NCI-H2029 (cell line): ENCODE results near the gene GRID1.
"Not testable (repeated sequence)": the region's sequence is repeated elsewhere in the genome, so short reads cannot be mapped to it uniquely, and the experiment has no call there.

Source experiments
- DNase-seq: peaks from one replicate; lab custom pipeline; 2025; lab: John Stamatoyannopoulos, UW

GRID1 gene

GRCh38 chr10:86191686-86192085, 174.9 kb downstream of the GRID1 start:
- DNase-seq: no peak

GRCh38 chr10:86191166-86191565, 175.4 kb downstream of the GRID1 start:
- no peak for DNase-seq

- no peak for DNase-seq
Measured at GRCh38 chr10:86190291-86190690, 176.3 kb downstream of the GRID1 start.

GRCh38 chr10:86189891-86190290, 176.7 kb downstream of the GRID1 start:
- DNase-seq: no peak

GRCh38 chr10:86188796-86189558, 177.6 kb downstream of the GRID1 start:
- DNase-seq: no peak

GRCh38 chr10:86188326-86188725, 178.3 kb downstream of the GRID1 start:
- no peak for DNase-seq

GRCh38 chr10:86187499-86188239, 178.9 kb downstream of the GRID1 start:
- DNase-seq: no peak

GRCh38 chr10:86186633-86187032, 180.0 kb downstream of the GRID1 start:
- no peak for DNase-seq

- DNase-seq: no peak
Measured at GRCh38 chr10:86182595-86182994, 184.0 kb downstream of the GRID1 start.

GRCh38 chr10:86182150-86182549, 184.4 kb downstream of the GRID1 start:
- DNase-seq: no peak

GRCh38 chr10:86180861-86181260, 185.7 kb downstream of the GRID1 start:
- no peak for DNase-seq

- no peak for DNase-seq
Measured at GRCh38 chr10:86179961-86180360, 186.6 kb downstream of the GRID1 start.

GRCh38 chr10:86179153-86179524, 187.5 kb downstream of the GRID1 start:
- DNase-seq: no peak

GRCh38 chr10:86178401-86179152, 188.0 kb downstream of the GRID1 start:
- DNase-seq: no peak

GRCh38 chr10:86177537-86178155, 188.9 kb downstream of the GRID1 start:
- DNase-seq: no peak

- no peak for DNase-seq
Measured at GRCh38 chr10:86176850-86177536, 189.6 kb downstream of the GRID1 start.

GRCh38 chr10:86175476-86175875, 191.1 kb downstream of the GRID1 start:
- DNase-seq: not testable (repeated sequence)

- DNase-seq: no peak
Measured at GRCh38 chr10:86172301-86172700, 194.3 kb downstream of the GRID1 start.

- DNase-seq: no peak
Measured at GRCh38 chr10:86170255-86171108, 196.1 kb downstream of the GRID1 start.

- DNase-seq: no peak
Measured at GRCh38 chr10:86169506-86170254, 196.9 kb downstream of the GRID1 start.
